Renal cortex interstitium (tissue), 11 donors: Measurements from ENCODE around the gene SERP2. TPM values are rescaled to one million over a fixed set of nuclear protein-coding genes. Genes with fewer than 3 reads are reported as not detected.

Source experiments
- DNase-seq, 11 donors: peaks; one replicate each; pipeline ENCODE4 v3.0.0-alpha.2; 2013; ENCODE audit warnings: low read depth in 9 of 11, low spot score in 4 of 11; ENCODE audit errors: extremely low read depth in 1 of 11
- polyA plus RNA-seq, 3 donors: library from polyadenylated mRNA; unstranded; fragments of 120-200 nt; gene quantifications; one replicate each; pipeline ENCODE4 v1.2.1, GENCODE V29; 2013; ENCODE audit not compliant: insufficient read length in 3 of 3

SERP2 gene
- polyA plus RNA-seq, 3 donors = 9.3 to 12.6 (median 11.9) TPM

DNA sequence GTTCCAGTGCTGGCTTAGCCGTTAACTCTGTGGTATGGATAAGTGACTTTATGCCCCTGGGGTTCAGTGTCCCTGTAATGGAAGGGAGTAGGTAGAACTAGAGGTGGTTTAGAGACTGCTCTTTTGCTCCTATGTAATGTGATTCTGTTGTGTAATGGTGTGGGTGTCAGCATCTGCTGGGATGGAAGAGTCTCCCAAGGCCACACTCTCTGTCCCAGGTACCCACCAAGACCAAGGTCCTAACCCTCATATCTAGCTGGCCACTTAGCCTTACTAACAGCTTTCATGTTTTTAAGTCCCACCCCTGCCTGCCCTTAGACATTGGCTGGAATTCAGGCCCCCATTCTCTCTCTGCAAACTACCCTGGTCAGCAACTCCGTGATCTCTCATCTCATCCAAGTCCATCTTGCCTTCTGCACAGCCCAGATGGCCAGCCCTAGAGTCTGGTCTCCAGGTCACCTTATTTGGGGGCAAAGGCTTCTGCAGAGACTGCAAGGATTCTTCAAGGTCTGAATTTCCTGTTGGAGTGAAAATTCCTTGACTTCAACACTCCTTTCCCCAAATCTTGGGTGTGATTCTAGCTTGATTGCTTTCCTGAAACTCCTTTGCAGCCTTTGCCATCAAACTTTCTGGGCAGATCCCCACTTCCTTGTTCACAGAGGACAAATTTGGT, 48.4 kb downstream of the SERP2 start:
- no peak for DNase-seq

- no peak for DNase-seq
Measured at GRCh38 chr13:44422755-44423643, 49.4 kb downstream of the SERP2 start.

DNA sequence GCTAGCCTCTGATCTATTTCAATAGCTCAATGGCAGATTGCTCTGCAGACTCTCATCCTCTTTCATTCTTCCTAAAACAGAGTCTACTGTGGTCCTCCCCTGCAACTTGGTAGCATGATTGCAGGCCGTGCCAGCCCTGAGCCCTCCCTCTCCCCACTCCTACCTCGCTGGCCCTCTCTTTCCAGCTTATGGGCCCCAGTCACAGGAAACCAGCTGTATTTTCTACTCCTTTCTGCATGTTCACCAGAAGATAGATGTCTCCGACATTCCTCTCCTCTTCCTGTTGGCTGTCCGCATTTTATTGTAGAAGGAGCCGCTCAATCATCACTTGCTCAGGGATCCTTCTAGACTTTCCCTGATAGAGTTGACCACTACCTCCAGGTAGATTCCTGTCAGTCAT, 50.2 kb downstream of the SERP2 start:
- no peak for DNase-seq

DNA sequence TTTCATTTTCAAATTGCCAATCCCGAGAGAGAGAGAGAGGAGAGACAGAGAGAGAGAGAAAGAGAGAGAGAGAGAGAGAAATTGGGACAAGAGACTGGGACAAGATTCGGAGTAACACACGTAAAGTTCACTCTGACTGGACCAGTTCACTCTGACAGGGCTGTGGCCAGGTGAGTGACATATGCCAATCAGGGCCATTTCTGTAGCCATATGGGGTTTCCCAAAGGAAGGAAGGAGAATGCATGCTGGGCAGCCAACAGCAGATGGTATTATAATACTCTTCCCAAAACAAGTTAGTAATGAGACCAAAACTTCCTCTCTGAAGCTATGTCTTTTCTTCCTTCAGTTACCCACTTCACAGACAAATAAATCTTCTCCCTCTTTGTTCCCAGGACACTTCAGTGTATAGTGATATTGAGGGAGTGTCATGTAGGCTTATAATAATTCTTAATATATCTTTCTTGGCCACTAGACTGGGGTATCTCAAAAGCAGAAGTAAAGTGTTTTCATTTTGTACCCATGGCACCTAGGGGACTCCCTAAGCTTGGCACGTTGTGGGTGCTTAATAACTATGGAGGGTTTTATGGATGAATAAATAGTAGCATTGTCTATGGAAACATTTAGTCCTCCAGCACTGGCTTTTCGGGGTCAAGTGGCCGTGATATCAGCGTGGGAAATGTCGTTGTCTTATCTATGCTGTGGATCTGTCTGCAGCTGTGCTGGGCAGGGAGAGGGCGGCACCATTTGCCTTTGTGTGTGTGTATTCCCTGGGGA, 51.6 kb downstream of the SERP2 start:
- DNase-seq = no peak

DNA sequence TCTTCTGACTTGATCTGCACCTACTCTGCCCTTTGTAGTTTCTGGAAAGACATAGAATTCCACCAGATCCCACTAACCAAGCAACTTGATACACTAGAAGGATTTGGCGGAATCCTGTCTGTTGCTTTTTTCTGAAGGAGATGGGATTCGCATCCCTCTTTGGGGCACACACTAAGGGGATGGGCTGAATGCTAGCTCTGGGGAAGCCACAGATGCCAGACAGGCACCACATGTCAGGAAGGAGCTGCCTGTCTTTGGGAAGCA, 52.1 kb downstream of the SERP2 start:
- DNase-seq = no peak

DNA sequence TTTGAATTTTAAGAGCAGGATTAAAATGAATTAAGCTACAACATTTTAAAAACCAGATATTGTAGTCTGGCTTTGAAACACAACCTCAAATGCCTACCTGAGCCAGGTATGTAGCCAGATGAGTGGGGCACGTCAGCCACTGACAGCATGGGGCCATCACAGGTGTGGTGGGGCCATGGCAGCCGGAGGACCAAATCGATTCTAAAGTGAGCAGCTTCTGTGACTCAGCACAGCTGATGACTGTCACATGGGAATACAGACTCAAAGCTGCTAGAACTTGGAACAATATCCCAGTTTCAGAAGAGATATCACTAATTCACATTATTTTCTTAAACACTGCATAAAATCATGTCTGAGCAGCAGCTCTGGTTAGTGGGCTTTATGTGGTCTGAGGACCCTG, 52.8 kb downstream of the SERP2 start:
- no peak for DNase-seq

- DNase-seq = no peak
Measured at GRCh38 chr13:44429311-44429710, 55.7 kb downstream of the SERP2 start.

GRCh38 chr13:44431150-44431549, 57.5 kb downstream of the SERP2 start:
- no peak for DNase-seq

DNA sequence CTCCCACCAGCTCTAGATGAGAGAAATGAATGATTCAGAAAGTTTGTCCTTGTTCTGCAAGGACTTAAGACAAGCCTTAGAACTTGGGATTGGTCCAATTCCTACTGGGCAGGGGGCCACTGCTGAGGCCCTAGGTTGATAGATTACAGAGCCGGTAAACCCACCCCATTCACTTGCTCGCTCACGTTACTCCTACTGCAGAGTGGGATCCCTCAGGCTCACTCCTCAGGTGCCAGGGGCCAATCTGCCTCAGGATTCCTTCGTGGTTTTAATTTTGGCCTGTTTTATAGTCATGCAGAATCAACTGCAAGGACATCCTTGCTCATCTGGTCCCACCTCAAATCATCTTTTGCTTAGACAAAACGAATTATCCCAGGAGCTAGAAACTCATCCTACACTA, 59.0 kb downstream of the SERP2 start:
- no peak for DNase-seq

DNA sequence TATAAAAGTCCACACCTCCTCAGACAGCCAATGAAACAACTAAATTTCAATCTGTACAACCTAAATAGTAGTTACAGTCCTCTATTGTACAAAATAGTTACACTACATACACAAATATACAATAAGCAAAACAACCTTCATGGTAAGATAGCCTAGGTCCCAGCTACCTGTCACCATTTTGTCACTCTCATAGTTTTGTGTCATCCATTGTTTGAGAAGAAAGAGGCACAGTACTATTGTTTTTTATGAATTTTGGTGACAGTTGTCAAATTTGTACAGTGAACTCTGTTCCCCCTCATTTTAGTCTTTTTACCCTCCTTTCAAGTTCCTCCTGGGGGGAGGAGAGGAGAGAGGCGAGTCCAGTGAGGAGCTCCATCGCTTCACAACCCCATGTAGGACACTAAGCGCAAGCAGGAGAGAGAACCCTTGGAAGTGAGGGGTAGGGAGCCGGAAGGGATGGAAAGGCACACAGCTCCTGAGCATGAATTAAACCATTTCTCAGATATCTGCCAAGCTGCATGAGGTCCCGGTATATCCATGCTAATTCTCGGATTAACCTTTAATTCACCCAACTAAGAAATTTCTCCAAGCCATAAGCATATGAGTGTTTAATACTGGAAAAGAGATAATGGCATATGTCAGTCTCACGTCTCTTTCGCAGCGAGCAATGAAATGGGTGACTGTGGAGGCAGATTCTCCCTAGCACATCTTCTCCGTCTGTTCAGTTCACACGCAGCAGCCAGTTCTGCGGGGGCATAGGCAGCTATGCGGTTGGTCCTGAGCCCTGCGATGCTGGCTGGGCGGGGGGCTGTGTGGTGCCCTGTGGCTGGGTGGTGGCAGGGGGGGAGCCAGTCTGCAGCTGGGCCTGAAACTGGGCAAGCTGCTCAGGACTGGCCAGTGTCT, 60.5 kb downstream of the SERP2 start:
- no peak for DNase-seq

- no peak for DNase-seq
Measured at GRCh38 chr13:44434766-44435141, 61.1 kb downstream of the SERP2 start.

DNA sequence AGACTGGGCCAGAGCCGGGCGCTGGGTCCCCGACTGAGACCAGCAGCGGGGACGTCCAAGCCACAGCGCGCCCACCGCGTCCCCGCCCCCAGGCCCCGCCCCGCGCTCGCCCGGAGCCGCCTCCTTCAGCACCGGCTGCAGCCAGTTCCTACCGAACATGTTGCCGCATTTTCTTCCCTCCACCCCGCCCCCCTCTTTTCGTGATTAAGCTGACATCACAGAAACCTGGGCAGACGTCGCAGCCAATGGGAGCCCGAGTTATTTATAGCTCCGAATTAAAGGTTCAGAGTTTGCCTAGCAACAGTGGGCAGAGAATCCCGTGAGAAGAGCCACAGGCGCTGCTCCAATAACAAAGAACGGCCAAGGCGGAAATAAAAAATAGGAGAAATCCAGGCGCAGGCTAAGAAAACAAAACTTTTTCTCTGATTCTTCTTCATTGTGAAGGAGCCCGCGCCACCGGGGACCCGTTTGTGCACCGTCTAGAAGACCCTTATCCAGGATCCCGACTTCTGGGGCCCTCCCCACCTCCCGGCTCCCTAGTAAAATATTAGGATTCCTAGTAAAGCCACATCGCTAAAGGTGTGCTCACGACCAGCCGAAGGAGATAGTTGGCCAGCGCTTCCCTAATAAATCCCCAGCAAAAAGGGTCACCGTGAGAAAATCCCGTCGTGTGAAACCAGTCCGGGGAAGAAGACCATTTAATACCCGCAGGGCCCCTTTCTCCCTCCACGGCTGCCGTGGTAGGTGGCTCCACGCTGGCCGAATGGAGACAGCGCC, 61.7 kb downstream of the SERP2 start:
- peak; percentile 98 to 100 (median 99) for DNase-seq

GRCh38 chr13:44435919-44436510, 62.4 kb downstream of the SERP2 start:
- no peak for DNase-seq

GRCh38 chr13:44436589-44437337, 63.1 kb downstream of the SERP2 start:
- DNase-seq = peak; percentile 83 to 96 (median 92)

DNA sequence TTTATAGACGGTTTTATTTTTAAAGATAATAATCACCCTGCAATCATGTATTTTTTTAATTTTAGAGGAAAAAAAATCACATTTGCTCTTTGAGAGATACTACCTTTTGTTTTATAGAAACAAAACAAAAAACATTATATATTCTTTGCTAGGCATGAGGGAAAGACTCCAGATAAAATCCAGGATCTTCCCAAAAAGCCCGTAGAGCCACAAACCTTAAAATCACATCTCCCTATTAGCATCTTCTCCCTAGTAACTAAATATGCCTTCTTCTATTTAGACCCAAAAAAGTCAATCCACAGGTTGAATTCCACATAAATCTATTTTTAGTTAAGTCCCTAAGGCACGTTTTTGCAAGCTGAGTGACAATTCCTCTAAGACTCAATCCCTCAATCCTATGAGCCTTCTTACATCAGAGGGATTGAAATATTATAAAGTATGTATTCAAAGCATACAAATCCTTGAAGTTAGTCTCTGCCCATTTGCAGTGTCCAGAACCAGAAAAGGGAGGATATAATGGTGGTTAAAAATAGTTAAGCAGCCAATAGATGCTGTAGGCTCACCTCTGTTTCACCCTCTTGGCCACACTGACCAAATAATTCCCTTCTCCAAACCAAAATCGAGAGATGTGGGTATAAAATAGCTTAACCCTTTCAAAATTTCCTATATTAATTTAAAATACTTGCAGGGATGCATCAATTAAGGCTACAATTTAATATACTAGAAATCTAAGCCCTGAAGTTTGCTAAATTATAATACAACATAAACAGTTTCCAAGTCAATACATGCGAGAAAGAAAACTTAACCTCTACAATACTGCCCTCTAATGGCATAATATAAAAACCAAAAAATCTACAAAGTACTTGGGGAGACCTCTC, 64.0 kb downstream of the SERP2 start:
- DNase-seq = peak in 3 of 11 donors; percentile 37 to 70 (median 48)

- DNase-seq = no peak
Measured at GRCh38 chr13:44438234-44438579, 64.6 kb downstream of the SERP2 start.
